Transverse colon (tissue), 4 donors: ENCODE results near the gene NPC1L1.

Source experiments
- EP300 ChIP-seq: sonication (generic); formaldehyde crosslinking; IDR thresholded peaks from one replicate; pipeline ENCODE4 v1.6.1; 2017; ENCODE audit warnings: antibody characterized with exemption, low read depth
- POLR2A ChIP-seq: fragments of 450-650 bp; IDR thresholded peaks from one replicate; pipeline ENCODE4 v1.6.1; 2016; ENCODE audit warnings: antibody characterized with exemption, mild to moderate bottlenecking, moderate library complexity
- POLR2AphosphoS5 ChIP-seq, 3 donors: sonication (generic); formaldehyde crosslinking; IDR thresholded peaks; one replicate each; pipeline ENCODE4 v1.6.1; 2016; ENCODE audit warnings: antibody characterized with exemption in 3 of 3
- TF ChIP-seq, protein P1 (sequence below), 5 experiments: fragments of 200-600 bp in 3 of 5; fragments of 450-650 bp in 2 of 5; sonication (generic) in 3 of 5; IDR thresholded peaks; 1 replicate in 2 of 5; 2 replicates in 3 of 5; pipeline ENCODE4 v1.5.1; 2016 to 2017; ENCODE audit warnings: antibody characterized with exemption in 5 of 5, inconsistent platforms in 3 of 5, mild to moderate bottlenecking in 2 of 5, moderate library complexity in 1 of 5

- TF ChIP-seq, protein P1, sequence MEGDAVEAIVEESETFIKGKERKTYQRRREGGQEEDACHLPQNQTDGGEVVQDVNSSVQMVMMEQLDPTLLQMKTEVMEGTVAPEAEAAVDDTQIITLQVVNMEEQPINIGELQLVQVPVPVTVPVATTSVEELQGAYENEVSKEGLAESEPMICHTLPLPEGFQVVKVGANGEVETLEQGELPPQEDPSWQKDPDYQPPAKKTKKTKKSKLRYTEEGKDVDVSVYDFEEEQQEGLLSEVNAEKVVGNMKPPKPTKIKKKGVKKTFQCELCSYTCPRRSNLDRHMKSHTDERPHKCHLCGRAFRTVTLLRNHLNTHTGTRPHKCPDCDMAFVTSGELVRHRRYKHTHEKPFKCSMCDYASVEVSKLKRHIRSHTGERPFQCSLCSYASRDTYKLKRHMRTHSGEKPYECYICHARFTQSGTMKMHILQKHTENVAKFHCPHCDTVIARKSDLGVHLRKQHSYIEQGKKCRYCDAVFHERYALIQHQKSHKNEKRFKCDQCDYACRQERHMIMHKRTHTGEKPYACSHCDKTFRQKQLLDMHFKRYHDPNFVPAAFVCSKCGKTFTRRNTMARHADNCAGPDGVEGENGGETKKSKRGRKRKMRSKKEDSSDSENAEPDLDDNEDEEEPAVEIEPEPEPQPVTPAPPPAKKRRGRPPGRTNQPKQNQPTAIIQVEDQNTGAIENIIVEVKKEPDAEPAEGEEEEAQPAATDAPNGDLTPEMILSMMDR (IDR thresholded peaks at IDR 0.05), result no peak
- TF ChIP-seq POLR2A (no peak), EP300 (no peak), POLR2AphosphoS5 (IDR thresholded peaks at IDR 0.05) (no peak)
Observed at GRCh38 chr7:44568771-44569560, 27.8 kb upstream of the NPC1L1 start.
